Occipital lobe (tissue), 2 donors: Measurements from ENCODE around the gene GSTA4. TPM values are rescaled to one million over a fixed set of nuclear protein-coding genes. Genes with fewer than 3 reads are reported as not detected.
"Not testable (repeated sequence)": the region's sequence is repeated elsewhere in the genome, so short reads cannot be mapped to it uniquely, and the experiment has no call there.

Experiments used
- DNase-seq: peaks from one replicate; lab custom pipeline; 2025; lab: John Stamatoyannopoulos, UW
- total RNA-seq: library from RNA; depleted of rRNA; stranded (reverse); fragments of >200 nt; gene quantifications from one replicate; pipeline ENCODE4 v1.2.3, GENCODE V29; 2014

Gene GSTA4
- total RNA-seq, 1 donor from 2014 or later = 145 TPM

- DNase-seq = no peak
These were observed 19.5 kb downstream of the GSTA4 start for GRCh38 chr6:52975580-52975979.

GRCh38 chr6:52972989-52973388, 22.1 kb downstream of the GSTA4 start:
- no peak for DNase-seq

- DNase-seq = no peak
These were observed 25.7 kb downstream of the GSTA4 start for GRCh38 chr6:52969359-52969758.

- no peak for DNase-seq
These were observed 29.0 kb downstream of the GSTA4 start for GRCh38 chr6:52966101-52966500.

- no peak for DNase-seq
These were observed 29.7 kb downstream of the GSTA4 start for GRCh38 chr6:52965380-52965779.

- DNase-seq = no peak
These were observed 30.8 kb downstream of the GSTA4 start for GRCh38 chr6:52964318-52964717.

- no peak for DNase-seq
These were observed 32.4 kb downstream of the GSTA4 start for GRCh38 chr6:52962701-52963100.

GRCh38 chr6:52961022-52961421, 34.1 kb downstream of the GSTA4 start:
- not testable (repeated sequence) for DNase-seq

GRCh38 chr6:52960211-52960610, 34.9 kb downstream of the GSTA4 start:
- not testable (repeated sequence) for DNase-seq

- DNase-seq = no peak
These were observed 36.4 kb downstream of the GSTA4 start for GRCh38 chr6:52958546-52959255.

- DNase-seq = no peak
These were observed 39.2 kb downstream of the GSTA4 start for GRCh38 chr6:52955871-52956270.

- DNase-seq = no peak
These were observed 40.9 kb downstream of the GSTA4 start for GRCh38 chr6:52953911-52954839.

- no peak for DNase-seq
These were observed 48.8 kb downstream of the GSTA4 start for GRCh38 chr6:52946306-52946705.

- not testable (repeated sequence) for DNase-seq
These were observed 52.3 kb downstream of the GSTA4 start for GRCh38 chr6:52942821-52943220.

- DNase-seq = no peak
These were observed 52.9 kb downstream of the GSTA4 start for GRCh38 chr6:52942221-52942620.

- DNase-seq = no peak
These were observed 57.2 kb downstream of the GSTA4 start for GRCh38 chr6:52937908-52938307.

GRCh38 chr6:52933778-52934177, 61.3 kb downstream of the GSTA4 start:
- DNase-seq = no peak

GRCh38 chr6:52931351-52931750, 63.7 kb downstream of the GSTA4 start:
- no peak for DNase-seq

GRCh38 chr6:52929321-52930164, 65.5 kb downstream of the GSTA4 start:
- no peak for DNase-seq
